Activated CD8-positive, alpha-beta T cell treated with anti-CD3 and anti-CD28 coated beads for 36 hours (primary cell): ENCODE results near the gene SZRD1. TPM values are rescaled to one million over a fixed set of nuclear protein-coding genes. Genes with fewer than 3 reads are reported as not detected.

Source experiments
- ATAC-seq: fragments of 200-7000 bp; cut with Tn5 transposase; one replicate; pipeline ENCODE4 v1.10.0; 2021; ENCODE audit warnings: mild to moderate bottlenecking, moderate library complexity
- CTCF ChIA-PET: fragments of 350-600 bp; sonication (Branson Sonifier 250); formaldehyde crosslinking; loops from one replicate; lab custom pipeline; 2021; ENCODE audit warnings: antibody characterized with exemption; lab: Charles Lee
- POLR2A ChIA-PET: fragments of 350-600 bp; sonication (Branson Sonifier 250); formaldehyde crosslinking; loops from one replicate; lab custom pipeline; 2021; ENCODE audit warnings: antibody characterized with exemption; lab: Charles Lee
- DNase-seq: peaks from one replicate; pipeline ENCODE4 v3.0.0-alpha.2; 2020
- H3K27ac Mint-ChIP-seq: one replicate; pipeline ENCODE4 v1.8.0; 2021; ENCODE audit warnings: mild to moderate bottlenecking, mixed read lengths
- H3K27me3 Mint-ChIP-seq: one replicate; pipeline ENCODE4 v1.8.0; 2021; ENCODE audit warnings: mixed read lengths
- H3K36me3 Mint-ChIP-seq: one replicate; pipeline ENCODE4 v1.8.0; 2021; ENCODE audit warnings: low read depth, mixed read lengths
- H3K4me1 Mint-ChIP-seq: one replicate; pipeline ENCODE4 v1.8.0; 2021; ENCODE audit warnings: low read depth, mixed read lengths
- H3K4me3 Mint-ChIP-seq: one replicate; pipeline ENCODE4 v1.8.0; 2021; ENCODE audit warnings: mild to moderate bottlenecking, moderate library complexity, mixed read lengths
- H3K9me3 Mint-ChIP-seq: one replicate; pipeline ENCODE4 v1.8.0; 2021; ENCODE audit warnings: mixed read lengths
- intact Hi-C: fragments of 100-400 bp; cut with micrococcal nuclease; formaldehyde crosslinking; loops from one replicate; pipeline ENCODE4 v1.10.0; 2022
- total RNA-seq, 2 experiments: library from RNA; stranded (reverse); gene quantifications; one replicate each; pipeline ENCODE4 v1.2.3, GENCODE V29; 2021
- TF ChIP-seq, protein P1 (sequence below): fragments of 200-600 bp; IDR thresholded peaks from one replicate; pipeline ENCODE4 v1.8.0; 2022; ENCODE audit warnings: antibody characterized with exemption, mild to moderate bottlenecking

SZRD1 gene
- total RNA-seq, 2 experiments from 2014 or later = 175 to 177 TPM

DNA sequence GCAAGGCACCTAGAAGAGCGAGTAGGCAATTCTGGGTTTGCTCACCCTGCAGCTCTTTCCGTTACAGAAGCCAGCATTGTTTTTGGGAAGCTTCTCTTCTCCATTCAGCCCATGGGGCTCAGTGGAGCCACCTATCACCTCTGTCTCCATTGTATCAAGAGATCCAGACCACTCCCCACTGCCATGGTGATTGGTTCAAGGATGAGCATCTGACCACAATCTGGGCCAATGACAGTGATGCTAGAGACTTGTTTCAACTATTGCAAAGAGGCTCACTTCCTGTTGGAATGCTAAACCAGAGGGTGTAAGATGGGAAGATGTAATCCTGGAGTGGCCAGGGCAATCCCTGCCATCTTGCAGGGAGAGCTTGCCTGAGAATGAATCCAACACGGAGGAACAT lies 63.6 kb downstream of the SZRD1 start:
- ChIA-PET CTCF (interaction anchor here (1.4 kb wide), 1 partner anchor 10 kb away, joined by 9 read pairs; the partner anchor contains the start of gene NECAP2), POLR2A (interaction anchor here (1.5 kb wide), 1 partner anchor 10 kb away, joined by 4 read pairs; the partner anchor contains the start of gene NECAP2)
- Mint-ChIP-seq H3K27me3 (peaks cover 2% of the 10 kb centered on the region), H3K4me3 (no peak overlapping the region), H3K36me3 (no peaks in the 10 kb centered on the region), H3K9me3 (no peaks in the 10 kb centered on the region), H3K27ac (no peak overlapping the region), H3K4me1 (no peaks in the 10 kb centered on the region)
- TF ChIP-seq, protein P1, sequence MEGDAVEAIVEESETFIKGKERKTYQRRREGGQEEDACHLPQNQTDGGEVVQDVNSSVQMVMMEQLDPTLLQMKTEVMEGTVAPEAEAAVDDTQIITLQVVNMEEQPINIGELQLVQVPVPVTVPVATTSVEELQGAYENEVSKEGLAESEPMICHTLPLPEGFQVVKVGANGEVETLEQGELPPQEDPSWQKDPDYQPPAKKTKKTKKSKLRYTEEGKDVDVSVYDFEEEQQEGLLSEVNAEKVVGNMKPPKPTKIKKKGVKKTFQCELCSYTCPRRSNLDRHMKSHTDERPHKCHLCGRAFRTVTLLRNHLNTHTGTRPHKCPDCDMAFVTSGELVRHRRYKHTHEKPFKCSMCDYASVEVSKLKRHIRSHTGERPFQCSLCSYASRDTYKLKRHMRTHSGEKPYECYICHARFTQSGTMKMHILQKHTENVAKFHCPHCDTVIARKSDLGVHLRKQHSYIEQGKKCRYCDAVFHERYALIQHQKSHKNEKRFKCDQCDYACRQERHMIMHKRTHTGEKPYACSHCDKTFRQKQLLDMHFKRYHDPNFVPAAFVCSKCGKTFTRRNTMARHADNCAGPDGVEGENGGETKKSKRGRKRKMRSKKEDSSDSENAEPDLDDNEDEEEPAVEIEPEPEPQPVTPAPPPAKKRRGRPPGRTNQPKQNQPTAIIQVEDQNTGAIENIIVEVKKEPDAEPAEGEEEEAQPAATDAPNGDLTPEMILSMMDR = no peak
- DNase-seq (no peak), ATAC-seq (no peak)
- intact Hi-C loops = no loop called here

- DNase-seq (no peak), ATAC-seq (no peak)
- Mint-ChIP-seq H3K4me1 (peaks cover 2% of the 10 kb centered on the region), H3K4me3 (no peak overlapping the region), H3K27me3 (peaks cover 2% of the 10 kb centered on the region), H3K9me3 (no peaks in the 10 kb centered on the region), H3K27ac (no peak overlapping the region), H3K36me3 (no peaks in the 10 kb centered on the region)
- TF ChIP-seq, protein P1 = no peak
- ChIA-PET POLR2A (interaction anchor here (0.9 to 1.1 kb wide), 4 partner anchors 12 to 64 kb away, joined by 3 to 4 read pairs (median 3); no protein-coding TSS in a partner anchor), CTCF (interaction anchor here (0.9 to 1.4 kb wide), 2 partner anchors 8 to 12 kb away, joined by 3 to 4 read pairs; no protein-coding TSS in a partner anchor)
- intact Hi-C loops = no loop called here
These were observed 66.0 kb downstream of the SZRD1 start for GRCh38 chr1:16433030-16433429.

- ATAC-seq (no peak), DNase-seq (no peak)
- POLR2A ChIA-PET = interaction anchor here (0.9 to 1.0 kb wide), 2 partner anchors 38 to 62 kb away, joined by 3 read pairs; no protein-coding TSS in a partner anchor
- TF ChIP-seq, protein P1 = no peak
- no peaks in the 10 kb centered on the region for H3K9me3 Mint-ChIP-seq
- no peak overlapping the region for H3K27ac Mint-ChIP-seq
- CTCF ChIA-PET = interaction anchor here (1.4 kb wide), 1 partner anchor 9 kb away, joined by 4 read pairs; no protein-coding TSS in a partner anchor
- intact Hi-C loops = no loop called here
- H3K4me3 Mint-ChIP-seq = no peak overlapping the region
- peaks cover 2% of the 10 kb centered on the region for H3K27me3 Mint-ChIP-seq
- H3K4me1 Mint-ChIP-seq = peaks cover 2% of the 10 kb centered on the region
- no peaks in the 10 kb centered on the region for H3K36me3 Mint-ChIP-seq
These were observed 67.0 kb downstream of the SZRD1 start for GRCh38 chr1:16434007-16434406.

- H3K4me1 Mint-ChIP-seq = peaks cover 2% of the 10 kb centered on the region
- CTCF ChIA-PET = interaction anchor here (0.7 to 1.4 kb wide), 2 partner anchors 10 to 85 kb away, joined by 3 to 4 read pairs; no protein-coding TSS in a partner anchor
- POLR2A ChIA-PET = interaction anchor here (0.6 to 0.9 kb wide), 3 partner anchors 10 to 202 kb away, joined by 3 read pairs; no protein-coding TSS in a partner anchor
- no peak overlapping the region for H3K4me3 Mint-ChIP-seq
- peaks cover 2% of the 10 kb centered on the region for H3K27me3 Mint-ChIP-seq
- H3K9me3 Mint-ChIP-seq = no peaks in the 10 kb centered on the region
- TF ChIP-seq, protein P1 = no peak
- peak; percentile 13 for ATAC-seq
- no peak for DNase-seq
- intact Hi-C loops = no loop called here
- H3K27ac Mint-ChIP-seq = no peak overlapping the region
- no peaks in the 10 kb centered on the region for H3K36me3 Mint-ChIP-seq
These were observed 67.5 kb downstream of the SZRD1 start for GRCh38 chr1:16434501-16434900.

GRCh38 chr1:16436946-16437474 lies 70.0 kb downstream of the SZRD1 start, which contains the start of gene SPATA21:
TSS of gene SPATA21 (minus strand) at chr1:16437424. CDS start at chr1:16431371, 6,053 bp downstream.
- ChIA-PET CTCF (no interaction called here), POLR2A (no interaction called here)

More at GRCh38 chr1:16436946-16437474, 70.0 kb downstream of the SZRD1 start, which contains the start of gene SPATA21:
- intact Hi-C loops = no loop called here
- TF ChIP-seq, protein P1 = no peak
- H3K4me1 Mint-ChIP-seq = peaks cover 14% of the 10 kb centered on the region
- ATAC-seq (no peak), DNase-seq (peak; percentile 36)
- no peak within 1 kb of the TSS for H3K27ac Mint-ChIP-seq
- H3K36me3 Mint-ChIP-seq = peaks cover 5% of the 10 kb centered on the region
- no peaks in the 10 kb centered on the region for H3K9me3 Mint-ChIP-seq
- H3K4me3 Mint-ChIP-seq = no peak within 1 kb of the TSS
- H3K27me3 Mint-ChIP-seq = peaks cover 2% of the 10 kb centered on the region
